Erythroblast (primary cell): Measurements from ENCODE around the gene IL1R1.

ENCODE experiments used
- GATA1 ChIP-seq: IDR thresholded peaks from 2 replicates; pipeline ENCODE4 v1.6.1; 2011; ENCODE audit warnings: low read depth, mild to moderate bottlenecking, control low read depth, low read length, moderate library complexity
- POLR2A ChIP-seq: IDR thresholded peaks from 2 replicates; pipeline ENCODE4 v1.6.1; 2011; ENCODE audit warnings: mild to moderate bottlenecking, low read length

DNA sequence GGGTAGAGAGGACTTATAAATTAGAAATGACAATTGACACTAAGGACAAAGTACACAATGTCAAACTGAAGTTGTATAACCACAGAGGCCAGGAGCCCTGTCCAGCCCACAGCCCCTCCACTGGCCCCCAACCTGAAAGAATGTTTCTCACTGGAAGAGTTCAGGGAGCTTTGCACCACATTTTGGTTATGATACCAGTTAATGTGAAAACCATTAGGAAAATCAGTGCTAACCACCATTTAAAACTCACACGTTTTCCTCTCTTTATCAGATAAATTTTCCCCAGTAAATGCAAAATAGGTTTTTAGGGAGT, 38.1 kb downstream of the IL1R1 start:
- TF ChIP-seq POLR2A (no peak), GATA1 (no peak)
